ENCODE measurements around the gene CFAP210.

- no peak for TF ChIP-seq EZH2phosphoT487 (IDR thresholded peaks at IDR 0.05; ENCODE audit: low read length)
- TF ChIP-seq CTCF (IDR thresholded peaks at IDR 0.05; ENCODE audit: low read length), result no peak
These were observed 18.6 kb upstream of the CFAP210 start for GRCh38 chr2:169712791-169713227.

Measured in MM.1S (cell line).